ENCODE data around the gene UPF2. TPM values are rescaled to one million over a fixed set of nuclear protein-coding genes. Genes with fewer than 3 reads are reported as not detected.

The UPF2 gene
- total and polyA plus RNA-seq, 2 donors from 2014 or later, result 8.4 to 19.4 TPM

- intact Hi-C loops (cut with DNase I), result no loop called here
Observed at GRCh38 chr10:12055732-12056131, 13.1 kb upstream of the UPF2 start.

GRCh38 chr10:12051241-12051640 lies 8.6 kb upstream of the UPF2 start:
- no peak overlapping the region for H3K4me3 ChIP-seq (ENCODE audit: low read length in 3 of 3)
- no peak for FAIRE-seq
- H3K4me1 ChIP-seq (ENCODE audit: control insufficient read depth in 2 of 3, insufficient read depth in 2 of 3, low read depth in 1 of 3, low read length in 3 of 3), result no peaks in the 10 kb centered on the region
- no peak overlapping the region for H3K9ac ChIP-seq (ENCODE audit: low read length in 3 of 3)
- no peaks in the 10 kb centered on the region for H3K9me3 ChIP-seq (ENCODE audit: control insufficient read depth in 2 of 3, insufficient read depth in 1 of 3, low read length in 3 of 3)
- H3K36me3 ChIP-seq (ENCODE audit: control insufficient read depth in 2 of 3, insufficient read depth in 3 of 3, low read length in 3 of 3), result no peaks in the 10 kb centered on the region
- intact Hi-C loops (cut with DNase I), result no loop called here
- H3K27ac ChIP-seq (ENCODE audit: low read depth in 2 of 2, low read length in 2 of 2), result no peak overlapping the region
- no peak for TF ChIP-seq CTCF (IDR thresholded peaks at IDR 0.05; ENCODE audit: borderline replicate concordance, extremely low read depth, insufficient read depth)
- no peaks in the 10 kb centered on the region for H3K27me3 ChIP-seq (ENCODE audit: control insufficient read depth, insufficient read depth, low read length)
- DNase-seq, result no peak

More at GRCh38 chr10:12055732-12056131, 13.1 kb upstream of the UPF2 start:
- Histone ChIP-seq H3K27ac (ENCODE audit: low read depth in 2 of 2, low read length in 2 of 2) (no peak overlapping the region), H3K9ac (ENCODE audit: low read length in 3 of 3) (no peak overlapping the region), H3K4me3 (ENCODE audit: low read length in 3 of 3) (no peak overlapping the region), H3K9me3 (ENCODE audit: control insufficient read depth in 2 of 3, insufficient read depth in 1 of 3, low read length in 3 of 3) (no peaks in the 10 kb centered on the region), H3K36me3 (ENCODE audit: control insufficient read depth in 2 of 3, insufficient read depth in 3 of 3, low read length in 3 of 3) (no peaks in the 10 kb centered on the region), H3K27me3 (ENCODE audit: control insufficient read depth, insufficient read depth, low read length) (no peaks in the 10 kb centered on the region), H3K4me1 (ENCODE audit: control insufficient read depth in 2 of 3, insufficient read depth in 2 of 3, low read depth in 1 of 3, low read length in 3 of 3) (no peaks in the 10 kb centered on the region)
- FAIRE-seq (no peak), DNase-seq (no peak)
- no peak for TF ChIP-seq CTCF (IDR thresholded peaks at IDR 0.05; ENCODE audit: borderline replicate concordance, extremely low read depth, insufficient read depth)

DNA sequence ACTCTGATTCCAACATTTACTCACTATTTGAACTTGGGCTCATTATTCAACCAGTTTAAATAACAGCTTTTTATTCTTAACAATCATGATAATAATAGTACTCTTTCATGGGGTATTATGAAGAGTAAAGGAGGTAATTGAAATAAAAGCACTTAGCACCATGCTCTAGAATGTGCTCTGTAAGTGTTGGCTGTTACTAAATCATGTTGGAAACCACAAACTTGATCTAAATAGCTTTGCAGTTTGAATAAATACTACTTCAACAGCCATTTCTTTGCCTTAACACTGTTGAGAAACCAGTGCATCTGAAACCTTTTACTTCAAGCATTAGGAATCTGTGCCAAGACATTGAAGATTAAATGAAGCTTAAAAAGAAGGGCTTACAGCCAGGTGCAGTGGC lies 7.9 kb upstream of the UPF2 start:
- DNase-seq, result no peak
- no peak overlapping the region for H3K9ac ChIP-seq (ENCODE audit: low read length in 3 of 3)
- H3K4me1 ChIP-seq (ENCODE audit: control insufficient read depth in 2 of 3, insufficient read depth in 2 of 3, low read depth in 1 of 3, low read length in 3 of 3), result no peaks in the 10 kb centered on the region
- H3K36me3 ChIP-seq (ENCODE audit: control insufficient read depth in 2 of 3, insufficient read depth in 3 of 3, low read length in 3 of 3), result no peaks in the 10 kb centered on the region
- no peak overlapping the region for H3K27ac ChIP-seq (ENCODE audit: low read depth in 2 of 2, low read length in 2 of 2)
- TF ChIP-seq CTCF (IDR thresholded peaks at IDR 0.05; ENCODE audit: borderline replicate concordance, extremely low read depth, insufficient read depth), result no peak
- no peaks in the 10 kb centered on the region for H3K27me3 ChIP-seq (ENCODE audit: control insufficient read depth, insufficient read depth, low read length)
- intact Hi-C loops (cut with DNase I), result no loop called here
- no peak overlapping the region for H3K4me3 ChIP-seq (ENCODE audit: low read length in 3 of 3)
- FAIRE-seq, result no peak
- no peaks in the 10 kb centered on the region for H3K9me3 ChIP-seq (ENCODE audit: control insufficient read depth in 2 of 3, insufficient read depth in 1 of 3, low read length in 3 of 3)

- no peak for DNase-seq
- Histone ChIP-seq H3K9me3 (ENCODE audit: control insufficient read depth in 2 of 3, insufficient read depth in 1 of 3, low read length in 3 of 3) (no peaks in the 10 kb centered on the region), H3K4me1 (ENCODE audit: control insufficient read depth in 2 of 3, insufficient read depth in 2 of 3, low read depth in 1 of 3, low read length in 3 of 3) (peaks cover 0 to 3% (median 2%) of the 10 kb centered on the region in 3 donors), H3K27me3 (ENCODE audit: control insufficient read depth, insufficient read depth, low read length) (no peaks in the 10 kb centered on the region), H3K36me3 (ENCODE audit: control insufficient read depth in 2 of 3, insufficient read depth in 3 of 3, low read length in 3 of 3) (no peaks in the 10 kb centered on the region), H3K27ac (ENCODE audit: low read depth in 2 of 2, low read length in 2 of 2) (no peak overlapping the region), H3K9ac (ENCODE audit: low read length in 3 of 3) (no peak overlapping the region), H3K4me3 (ENCODE audit: low read length in 3 of 3) (no peak overlapping the region)
- no peak for FAIRE-seq
- intact Hi-C loops (cut with DNase I), result no loop called here
- no peak for TF ChIP-seq CTCF (IDR thresholded peaks at IDR 0.05; ENCODE audit: borderline replicate concordance, extremely low read depth, insufficient read depth)
Observed at GRCh38 chr10:12048547-12048946, 5.9 kb upstream of the UPF2 start.
